ENCODE data around the gene TRIP11.
A peak's percentile ranks its signal among the peaks of the same experiment; 100 is the strongest.

Gene TRIP11

GRCh38 chr14:91956616-91957015 lies 83.2 kb downstream of the TRIP11 start:
- no peak for DNase-seq (ENCODE audit: low read depth in 2 of 2)

GRCh38 chr14:91955168-91955567 lies 84.7 kb downstream of the TRIP11 start:
- DNase-seq (ENCODE audit: low read depth in 2 of 2), result no peak

- DNase-seq (ENCODE audit: low read depth in 2 of 2), result no peak
Observed at GRCh38 chr14:91953170-91953985, 86.5 kb downstream of the TRIP11 start.

GRCh38 chr14:91947475-91948184 lies 92.2 kb downstream of the TRIP11 start, which contains the start of gene FBLN5:
FBLN5 (minus strand) TSS chr14:91947694; CDS start chr14:91947229, 465 bp downstream.
- DNase-seq (ENCODE audit: low read depth in 2 of 2), result peak; percentile 8 to 41

- DNase-seq (ENCODE audit: low read depth in 2 of 2), result no peak
Observed at GRCh38 chr14:91946622-91947474, 93.0 kb downstream of the TRIP11 start.

GRCh38 chr14:91945751-91946621 lies 93.9 kb downstream of the TRIP11 start:
- DNase-seq (ENCODE audit: low read depth in 2 of 2), result no peak

- DNase-seq (ENCODE audit: low read depth in 2 of 2), result no peak
Observed at GRCh38 chr14:91942946-91943345, 96.9 kb downstream of the TRIP11 start.

GRCh38 chr14:91942128-91942527 lies 97.7 kb downstream of the TRIP11 start:
- no peak for DNase-seq (ENCODE audit: low read depth in 2 of 2)

GRCh38 chr14:91940209-91940608 lies 99.7 kb downstream of the TRIP11 start:
- DNase-seq (ENCODE audit: low read depth in 2 of 2), result no peak

- no peak for DNase-seq (ENCODE audit: low read depth in 2 of 2)
Observed at GRCh38 chr14:91935586-91935985, 104.3 kb downstream of the TRIP11 start.

- no peak for DNase-seq (ENCODE audit: low read depth in 2 of 2)
Observed at GRCh38 chr14:91934554-91935285, 105.1 kb downstream of the TRIP11 start.

GRCh38 chr14:91931478-91932088 lies 108.3 kb downstream of the TRIP11 start:
- no peak for DNase-seq (ENCODE audit: low read depth in 2 of 2)

- no peak for DNase-seq (ENCODE audit: low read depth in 2 of 2)
Observed at GRCh38 chr14:91929700-91930099, 110.2 kb downstream of the TRIP11 start.

GRCh38 chr14:91927800-91928199 lies 112.1 kb downstream of the TRIP11 start:
- DNase-seq (ENCODE audit: low read depth in 2 of 2), result no peak

GRCh38 chr14:91927191-91927590 lies 112.7 kb downstream of the TRIP11 start:
- no peak for DNase-seq (ENCODE audit: low read depth in 2 of 2)

GRCh38 chr14:91926131-91926890 lies 113.5 kb downstream of the TRIP11 start:
- DNase-seq (ENCODE audit: low read depth in 2 of 2), result no peak

- no peak for DNase-seq (ENCODE audit: low read depth in 2 of 2)
Observed at GRCh38 chr14:91925727-91926121, 114.1 kb downstream of the TRIP11 start.

GRCh38 chr14:91925001-91925726 lies 114.7 kb downstream of the TRIP11 start:
- no peak for DNase-seq (ENCODE audit: low read depth in 2 of 2)

- DNase-seq (ENCODE audit: low read depth in 2 of 2), result no peak
Observed at GRCh38 chr14:91920526-91920925, 119.3 kb downstream of the TRIP11 start.
